Ascending aorta (tissue), 2 donors: Measurements from ENCODE around the gene SLFNL1. TPM values are rescaled to one million over a fixed set of nuclear protein-coding genes. Genes with fewer than 3 reads are reported as not detected.

Experiments
- DNase-seq, 2 donors: peaks; one replicate each; pipeline ENCODE4 v3.0.0-alpha.2; 2019; ENCODE audit warnings: low spot score in 2 of 2
- H3K27ac ChIP-seq, 2 donors: fragments of 200-600 bp; sonication (generic); one replicate each; pipeline ENCODE4 v1.5.1; 2016 to 2017; ENCODE audit warnings: mild to moderate bottlenecking in 1 of 2
- H3K27me3 ChIP-seq: fragments of 200-600 bp; sonication (generic); one replicate; pipeline ENCODE4 v1.5.1; 2017
- H3K36me3 ChIP-seq, 2 donors: fragments of 200-600 bp; sonication (generic); one replicate each; pipeline ENCODE4 v1.5.1; 2016
- H3K4me1 ChIP-seq, 2 donors: fragments of 200-600 bp; sonication (generic); one replicate each; pipeline ENCODE4 v1.5.1; 2016 to 2017; ENCODE audit warnings: mild to moderate bottlenecking in 1 of 2
- H3K4me3 ChIP-seq, 2 donors: fragments of 200-600 bp; sonication (generic); one replicate each; pipeline ENCODE4 v1.5.1; 2016 to 2017; ENCODE audit warnings: mild to moderate bottlenecking in 1 of 2
- H3K9me3 ChIP-seq, 2 donors: fragments of 200-600 bp; sonication (generic); one replicate each; pipeline ENCODE4 v1.5.1; 2016
- CTCF ChIP-seq, 3 experiments: fragments of 200-600 bp in 2 of 3; fragments of 450-650 bp in 1 of 3; sonication (generic) in 2 of 3; IDR thresholded peaks; one replicate each; pipeline ENCODE4 v1.5.1; 2016 to 2019; ENCODE audit warnings: antibody characterized with exemption in 3 of 3, mild to moderate bottlenecking in 1 of 3, moderate library complexity in 1 of 3
- intact Hi-C: fragments of 100-400 bp; cut with DNase I; formaldehyde crosslinking; loops from one replicate; pipeline ENCODE4 v1.15.1; 2023
- total RNA-seq: library from RNA; depleted of rRNA; stranded (reverse); fragments of >200 nt; gene quantifications from one replicate; pipeline ENCODE4 v1.1.0, GENCODE V29; 2016

The SLFNL1 gene
- total RNA-seq, 1 donor from 2014 or later = not detected

- no peak for DNase-seq
- intact Hi-C loops = no loop called here
- Histone ChIP-seq H3K4me3 (no peak overlapping the region), H3K36me3 (peaks cover 71 to 100% of the 10 kb centered on the region in 2 donors), H3K27me3 (no peaks in the 10 kb centered on the region), H3K4me1 (peaks cover 0 to 3% of the 10 kb centered on the region in 2 donors), H3K27ac (no peak overlapping the region), H3K9me3 (no peaks in the 10 kb centered on the region)
- TF ChIP-seq CTCF (IDR thresholded peaks at IDR 0.05) = no peak
Measured at GRCh38 chr1:41009466-41009865, 12.1 kb downstream of the SLFNL1 start.

GRCh38 chr1:41006942-41007865 lies 14.3 kb downstream of the SLFNL1 start:
- Histone ChIP-seq H3K4me3 (no peak overlapping the region), H3K4me1 (peaks cover 6 to 8% of the 10 kb centered on the region in 2 donors), H3K36me3 (peaks cover 79 to 100% of the 10 kb centered on the region in 2 donors), H3K27me3 (no peaks in the 10 kb centered on the region), H3K9me3 (no peaks in the 10 kb centered on the region), H3K27ac (no peak overlapping the region)
- DNase-seq = peak in 1 of 2 donors; percentile 55
- no peak for TF ChIP-seq CTCF (IDR thresholded peaks at IDR 0.05)
- intact Hi-C loops = no loop called here

- DNase-seq = no peak
- Histone ChIP-seq H3K4me1 (peaks cover 6 to 8% of the 10 kb centered on the region in 2 donors), H3K36me3 (peaks cover 81 to 100% of the 10 kb centered on the region in 2 donors), H3K27me3 (no peaks in the 10 kb centered on the region), H3K27ac (no peak overlapping the region), H3K9me3 (no peaks in the 10 kb centered on the region), H3K4me3 (no peak overlapping the region)
- no peak for TF ChIP-seq CTCF (IDR thresholded peaks at IDR 0.05)
- intact Hi-C loops = no loop called here
Measured at GRCh38 chr1:41005876-41006275, 15.6 kb downstream of the SLFNL1 start.

GRCh38 chr1:41003640-41004220 lies 17.8 kb downstream of the SLFNL1 start:
- peak; percentile 94 to 96 for DNase-seq
- Histone ChIP-seq H3K27ac (peak overlapping the region; percentile 16 to 57), H3K36me3 (peaks cover 88 to 100% of the 10 kb centered on the region in 2 donors), H3K4me3 (no peak overlapping the region), H3K27me3 (no peaks in the 10 kb centered on the region), H3K4me1 (peaks cover 6 to 8% of the 10 kb centered on the region in 2 donors), H3K9me3 (no peaks in the 10 kb centered on the region)
- TF ChIP-seq CTCF (IDR thresholded peaks at IDR 0.05) = peak; percentile 32 to 50 (median 39)
- intact Hi-C loops = loop anchor here (2.0 kb wide), 1 partner anchor 17 kb away; no protein-coding TSS in a partner anchor

GRCh38 chr1:41003127-41003639 lies 18.3 kb downstream of the SLFNL1 start:
- TF ChIP-seq CTCF (IDR thresholded peaks at IDR 0.05) = no peak
- Histone ChIP-seq H3K9me3 (no peaks in the 10 kb centered on the region), H3K36me3 (peaks cover 88 to 100% of the 10 kb centered on the region in 2 donors), H3K4me3 (no peak overlapping the region), H3K27me3 (no peaks in the 10 kb centered on the region), H3K4me1 (peaks cover 6 to 8% of the 10 kb centered on the region in 2 donors), H3K27ac (peak overlapping the region; percentile 16 to 57)
- intact Hi-C loops = loop anchor here (2.0 kb wide), 1 partner anchor 16 kb away; no protein-coding TSS in a partner anchor
- peak in 1 of 2 donors; percentile 54 for DNase-seq
